GM10248 (cell line): ENCODE data around the gene TMEM129.

Source experiments
- CTCF ChIA-PET: fragments of 300-600 bp; sonication (Branson Sonifier 250); formaldehyde crosslinking; extraction: SDS; loops from one replicate; lab custom pipeline; 2021; ENCODE audit warnings: antibody characterized with exemption; lab: Yijun Ruan, JAX
- POLR2A ChIA-PET: fragments of 350-650 bp; sonication (Branson Sonifier 250); formaldehyde crosslinking; extraction: SDS; loops from one replicate; lab custom pipeline; 2020; ENCODE audit warnings: antibody characterized with exemption; lab: Yijun Ruan, JAX
- DNase-seq: peaks from one replicate; pipeline ENCODE4 v3.0.0; 2012; ENCODE audit errors: extremely low spot score
- CTCF ChIP-seq: IDR thresholded peaks from 2 replicates; pipeline ENCODE4 v1.5.1; 2012; ENCODE audit warnings: mild to moderate bottlenecking, low read depth; ENCODE audit errors: extremely low read depth, missing control alignments, control extremely low read depth

The TMEM129 gene

GRCh38 chr4:1720163-1720983 lies 750 bp downstream of the TMEM129 start:
- peak; percentile 0 for TF ChIP-seq CTCF
- POLR2A ChIA-PET, result interaction anchor here (0.9 to 1.1 kb wide), 3 partner anchors 8 to 27 kb away, joined by 3 to 5 read pairs (median 5); partner anchors contain the start of gene SLBP
- CTCF ChIA-PET, result interaction anchor here (0.7 to 18.5 kb wide), 6 partner anchors 9 to 189 kb away, joined by 3 to 374 read pairs (median 4); no protein-coding TSS in a partner anchor
- DNase-seq, result peak; percentile 48

GRCh38 chr4:1718095-1718850 lies 2.9 kb downstream of the TMEM129 start:
- CTCF ChIA-PET, result interaction anchor here (1.1 to 18.5 kb wide), 4 partner anchors 8 to 26 kb away, joined by 3 to 374 read pairs (median 8); no protein-coding TSS in a partner anchor

GRCh38 chr4:1717129-1718094 lies 3.7 kb downstream of the TMEM129 start:
- no peak for DNase-seq
- CTCF ChIA-PET, result interaction anchor here (1.5 to 18.5 kb wide), 2 partner anchors 9 to 25 kb away, joined by 5 to 374 read pairs; no protein-coding TSS in a partner anchor
- POLR2A ChIA-PET, result interaction anchor here (0.6 kb wide), 1 partner anchor 14 kb away, joined by 7 read pairs; no protein-coding TSS in a partner anchor
- TF ChIP-seq CTCF, result no peak

More at GRCh38 chr4:1718095-1718850, 2.9 kb downstream of the TMEM129 start:
- no peak for DNase-seq
- TF ChIP-seq CTCF, result no peak
- POLR2A ChIA-PET, result interaction anchor here (0.6 kb wide), 1 partner anchor 15 kb away, joined by 7 read pairs; no protein-coding TSS in a partner anchor

GRCh38 chr4:1716065-1716945 lies 4.8 kb downstream of the TMEM129 start:
- no peak for DNase-seq
- POLR2A ChIA-PET, result no interaction called here
- CTCF ChIA-PET, result interaction anchor here (1.5 to 18.5 kb wide), 2 partner anchors 10 to 24 kb away, joined by 5 to 374 read pairs; no protein-coding TSS in a partner anchor
- TF ChIP-seq CTCF, result no peak

GRCh38 chr4:1715002-1715758 lies 5.9 kb downstream of the TMEM129 start:
- no peak for TF ChIP-seq CTCF
- DNase-seq, result no peak
- ChIA-PET POLR2A (interaction anchor here (0.6 kb wide), 1 partner anchor 10 kb away, joined by 3 read pairs; no protein-coding TSS in a partner anchor), CTCF (interaction anchor here (3.8 to 9.6 kb wide), 2 partner anchors 11 to 21 kb away, joined by 25 to 149 read pairs; no protein-coding TSS in a partner anchor)
